Calu3 (cell line): ENCODE data around the gene LBR. TPM values are rescaled to one million over a fixed set of nuclear protein-coding genes. Genes with fewer than 3 reads are reported as not detected.
"Not testable (repeated sequence)": the region's sequence is repeated elsewhere in the genome, so short reads cannot be mapped to it uniquely, and the experiment has no call there.

Source experiments
- BruUV-seq: library from RNA; stranded (reverse); fragments of 400-500 nt; replicated peaks from 2 replicates; lab custom pipeline; 2021; lab: Mats Ljungman, UMichigan
- CTCF ChIA-PET: fragments of 300-600 bp; sonication (Branson Sonifier 250); formaldehyde crosslinking; loops from one replicate; lab custom pipeline; 2022; ENCODE audit warnings: antibody characterized with exemption; lab: Charles Lee
- DNase-seq: peaks from one replicate; pipeline ENCODE4 v3.0.0; 2022
- H3K27ac Mint-ChIP-seq: one replicate; pipeline ENCODE4 v1.8.0; 2022; ENCODE audit warnings: mixed read lengths; ENCODE audit not compliant: unreplicated experiment
- H3K27me3 Mint-ChIP-seq: one replicate; pipeline ENCODE4 v1.8.0; 2022; ENCODE audit warnings: mixed read lengths; ENCODE audit not compliant: unreplicated experiment
- H3K36me3 Mint-ChIP-seq: one replicate; pipeline ENCODE4 v1.8.0; 2022; ENCODE audit warnings: mild to moderate bottlenecking, moderate library complexity, mixed read lengths; ENCODE audit not compliant: insufficient read depth, unreplicated experiment
- H3K4me1 Mint-ChIP-seq: one replicate; pipeline ENCODE4 v1.8.0; 2022; ENCODE audit warnings: mild to moderate bottlenecking, low read depth, mixed read lengths; ENCODE audit not compliant: unreplicated experiment
- H3K4me3 Mint-ChIP-seq: one replicate; pipeline ENCODE4 v1.8.0; 2022; ENCODE audit warnings: mild to moderate bottlenecking, low read depth, moderate library complexity, mixed read lengths; ENCODE audit not compliant: unreplicated experiment
- H3K9me3 Mint-ChIP-seq: one replicate; pipeline ENCODE4 v1.8.0; 2022; ENCODE audit warnings: low read depth, mixed read lengths; ENCODE audit not compliant: unreplicated experiment
- CTCF ChIP-seq: fragments of 200-600 bp; IDR thresholded peaks from one replicate; pipeline ENCODE4 v1.8.0; 2022; ENCODE audit warnings: antibody characterized with exemption; ENCODE audit not compliant: unreplicated experiment
- intact Hi-C: fragments of 100-400 bp; cut with micrococcal nuclease; formaldehyde crosslinking; loops from one replicate; pipeline ENCODE4 v1.10.0; 2022; ENCODE audit not compliant: unreplicated experiment
- total RNA-seq: library from RNA; stranded (reverse); gene quantifications from 2 replicates; pipeline ENCODE4 v1.2.3, GENCODE V29; 2022

LBR gene
- total RNA-seq, 1 experiment from 2014 or later, result 183 TPM

DNA sequence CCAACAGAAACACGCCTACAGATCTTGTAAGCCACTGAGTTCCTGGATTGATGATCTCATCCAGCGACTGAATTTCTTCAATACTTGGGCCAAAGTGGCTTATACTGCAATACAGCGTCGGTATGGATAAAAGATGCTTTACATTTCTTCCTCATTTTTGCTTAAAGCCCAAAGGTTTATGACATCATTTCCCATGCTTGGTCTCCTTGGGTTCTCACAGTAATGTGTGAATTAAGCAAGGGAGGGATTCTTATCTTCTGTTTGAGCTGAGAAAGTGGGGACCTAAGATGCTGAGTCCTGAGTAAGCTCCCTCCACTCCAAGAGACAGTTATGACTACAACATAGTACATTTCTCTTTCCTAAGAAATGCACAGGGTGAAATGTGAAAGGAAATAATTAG is 39.5 kb downstream of the LBR start:
- Mint-ChIP-seq H3K9me3 (no peaks in the 10 kb centered on the region), H3K27ac (no peak overlapping the region), H3K4me3 (no peak overlapping the region), H3K27me3 (no peaks in the 10 kb centered on the region), H3K36me3 (peaks cover 10% of the 10 kb centered on the region), H3K4me1 (no peaks in the 10 kb centered on the region)
- TF ChIP-seq CTCF, result no peak
- no peak for DNase-seq
- CTCF ChIA-PET, result no interaction called here
- intact Hi-C loops, result no loop called here
- BruUV-seq, result no TSS peak

- BruUV-seq, H3K4me1 Mint-ChIP-seq, intact Hi-C loops, H3K27me3 Mint-ChIP-seq, DNase-seq, H3K36me3 Mint-ChIP-seq, H3K27ac Mint-ChIP-seq, H3K9me3 Mint-ChIP-seq, H3K4me3 Mint-ChIP-seq: not testable (repeated sequence)
- CTCF ChIA-PET, result interaction anchor here (0.7 kb wide), 1 partner anchor 221 kb away, joined by 3 read pairs; no protein-coding TSS in a partner anchor
Measured at GRCh38 chr1:225386860-225387259, 41.0 kb downstream of the LBR start.

GRCh38 chr1:225380691-225381090 is 47.1 kb downstream of the LBR start:
- no TSS peak for BruUV-seq
- no peaks in the 10 kb centered on the region for H3K27me3 Mint-ChIP-seq

DNA sequence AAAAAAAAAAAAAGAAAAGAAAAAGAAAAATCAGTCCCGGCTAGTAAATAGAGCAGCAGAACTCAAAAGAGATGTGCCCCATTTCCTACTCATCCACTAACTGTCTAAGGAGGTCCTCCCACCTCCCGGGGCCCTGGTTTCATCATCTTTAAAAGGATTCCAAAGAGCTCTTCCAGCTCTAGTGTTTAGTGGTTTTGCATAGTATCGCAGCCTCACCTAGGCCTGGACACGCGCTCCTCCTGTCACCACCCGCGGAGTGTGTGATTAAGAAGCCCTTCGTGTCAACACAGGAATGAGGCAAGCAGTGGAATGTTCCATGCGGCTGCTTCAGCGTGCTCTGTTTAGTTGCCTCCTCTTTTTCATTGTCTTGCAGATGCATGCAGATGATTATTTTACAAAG is 49.0 kb downstream of the LBR start:
- Mint-ChIP-seq H3K27me3 (no peaks in the 10 kb centered on the region), H3K9me3 (no peaks in the 10 kb centered on the region), H3K4me1 (no peaks in the 10 kb centered on the region), H3K4me3 (no peak overlapping the region), H3K27ac (no peak overlapping the region), H3K36me3 (peaks cover 5% of the 10 kb centered on the region)
- no TSS peak for BruUV-seq
- CTCF ChIA-PET, result interaction anchor here (0.7 to 0.9 kb wide), 2 partner anchors 16 to 34 kb away, joined by 3 to 4 read pairs; no protein-coding TSS in a partner anchor
- intact Hi-C loops, result no loop called here
- no peak for TF ChIP-seq CTCF
- no peak for DNase-seq

More at GRCh38 chr1:225380691-225381090, 47.1 kb downstream of the LBR start:
- intact Hi-C loops, result no loop called here
- no peak overlapping the region for H3K4me3 Mint-ChIP-seq
- H3K36me3 Mint-ChIP-seq, result peaks cover 5% of the 10 kb centered on the region
- H3K4me1 Mint-ChIP-seq, result no peaks in the 10 kb centered on the region
- CTCF ChIA-PET, result no interaction called here
- H3K9me3 Mint-ChIP-seq, result no peaks in the 10 kb centered on the region
- no peak for TF ChIP-seq CTCF
- no peak for DNase-seq
- H3K27ac Mint-ChIP-seq, result no peak overlapping the region

DNA sequence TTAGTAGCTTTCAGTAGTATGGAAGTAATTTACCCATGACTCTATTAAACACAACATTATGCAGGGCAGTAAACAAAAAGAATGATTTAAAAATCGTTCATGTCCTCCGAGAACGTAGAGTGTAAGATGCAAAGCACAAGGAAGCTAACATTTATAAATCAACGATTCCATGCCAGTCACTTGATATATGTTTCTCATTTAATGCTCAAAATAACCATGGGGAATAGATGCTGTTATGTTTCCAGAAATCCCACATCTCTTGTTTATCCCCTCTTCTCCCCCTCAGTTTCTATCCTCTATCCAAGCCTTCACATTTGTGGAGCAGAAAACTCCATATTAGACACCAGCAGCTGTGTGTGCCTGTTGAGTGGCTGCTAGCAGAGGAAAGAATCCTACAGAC is 52.8 kb downstream of the LBR start:
- intact Hi-C loops, result no loop called here
- Mint-ChIP-seq H3K27ac (no peak overlapping the region), H3K4me3 (no peak overlapping the region), H3K27me3 (no peaks in the 10 kb centered on the region), H3K36me3 (no peaks in the 10 kb centered on the region), H3K9me3 (no peaks in the 10 kb centered on the region), H3K4me1 (no peaks in the 10 kb centered on the region)
- BruUV-seq, result no TSS peak
- CTCF ChIA-PET, result interaction anchor here (0.6 kb wide), 1 partner anchor 55 kb away, joined by 3 read pairs; no protein-coding TSS in a partner anchor
- TF ChIP-seq CTCF, result no peak
- no peak for DNase-seq
